HAP-1 (cell line): ENCODE measurements around the gene ZNF77.
A peak's percentile ranks its signal among the peaks of the same experiment; 100 is the strongest.
"Not testable (repeated sequence)": the region's sequence is repeated elsewhere in the genome, so short reads cannot be mapped to it uniquely, and the experiment has no call there.

Experiments
- DNase-seq, 2 experiments: peaks; one replicate each; pipeline ENCODE4 v3.0.0-alpha.2; 2016 to 2020; ENCODE audit warnings: low spot score in 2 of 2
- H3K27me3 ChIP-seq: fragments of 250-450 bp; sonication (Bioruptor Pico); 2 replicates; pipeline ENCODE4 v1.5.1; 2020; ENCODE audit warnings: low read depth, mild to moderate bottlenecking, moderate library complexity
- H3K36me3 ChIP-seq: fragments of 250-450 bp; sonication (Bioruptor Pico); replicated peaks from 2 replicates; pipeline ENCODE4 v1.5.1; 2020; ENCODE audit warnings: mild to moderate bottlenecking
- H3K4me1 ChIP-seq: fragments of 250-450 bp; sonication (Bioruptor Pico); 2 replicates; pipeline ENCODE4 v1.5.1; 2020; ENCODE audit warnings: mild to moderate bottlenecking
- H3K4me3 ChIP-seq: fragments of 250-450 bp; sonication (Bioruptor Pico); 2 replicates; pipeline ENCODE4 v1.5.1; 2020; ENCODE audit warnings: mild to moderate bottlenecking, moderate library complexity
- H3K9me3 ChIP-seq: fragments of 250-450 bp; sonication (Bioruptor Pico); 2 replicates; pipeline ENCODE4 v1.5.1; 2020; ENCODE audit warnings: mild to moderate bottlenecking, moderate library complexity
- in situ Hi-C: fragments of 300-500 bp; cut with MboI; formaldehyde crosslinking; loops from 3 replicates; pipeline ENCODE4 v1.14.3; 2020; ENCODE audit warnings: low sequenced_read_pairs, inconsistent platforms, mixed read lengths

The ZNF77 gene

GRCh38 chr19:2962018-2962670 is 17.4 kb upstream of the ZNF77 start:
- Histone ChIP-seq H3K9me3 (no peaks in the 10 kb centered on the region), H3K36me3 (no peaks in the 10 kb centered on the region), H3K4me1 (no peaks in the 10 kb centered on the region), H3K27me3 (no peaks in the 10 kb centered on the region; the same call in 1 of the 2 replicates), H3K4me3 (no peak overlapping the region)
- DNase-seq: peak; percentile 79 to 81
- in situ Hi-C loops: loop anchor here (5.0 kb wide), 1 partner anchor 140 kb away; no protein-coding TSS in a partner anchor

DNA sequence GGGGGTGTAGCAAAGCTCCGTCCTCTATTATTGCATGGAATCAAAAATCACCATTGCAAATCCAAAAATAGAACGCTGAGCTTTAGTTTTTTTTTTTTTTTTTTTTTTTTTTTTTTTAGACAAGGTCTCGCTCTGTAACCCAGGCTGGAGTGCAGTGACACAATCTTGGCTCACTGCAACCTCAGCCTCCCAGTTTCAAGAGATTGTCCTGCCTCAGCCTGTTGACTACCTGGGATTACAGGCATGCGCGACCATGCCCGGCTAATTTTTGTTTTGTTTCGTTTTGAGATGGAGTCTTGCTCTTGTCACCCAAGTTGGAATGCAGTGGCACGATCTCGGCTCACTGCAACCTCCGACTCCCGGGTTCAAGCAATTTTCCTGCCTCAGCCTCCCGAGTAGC is 15.3 kb upstream of the ZNF77 start:
- no peak for DNase-seq
- H3K4me1 ChIP-seq: no peaks in the 10 kb centered on the region
- no peaks in the 10 kb centered on the region for H3K36me3 ChIP-seq
- no peaks in the 10 kb centered on the region; the same call in 1 of the 2 replicates for H3K27me3 ChIP-seq
- in situ Hi-C loops: loop anchor here (5.0 kb wide), 1 partner anchor 142 kb away; no protein-coding TSS in a partner anchor
- no peak overlapping the region for H3K4me3 ChIP-seq
- H3K9me3 ChIP-seq: no peaks in the 10 kb centered on the region

- H3K4me1 ChIP-seq: no peaks in the 10 kb centered on the region
- H3K9me3 ChIP-seq: no peaks in the 10 kb centered on the region
- H3K4me3 ChIP-seq: no peak overlapping the region
- no peaks in the 10 kb centered on the region for H3K36me3 ChIP-seq
- in situ Hi-C loops: loop anchor here (10.0 kb wide), 1 partner anchor 208 kb away; no protein-coding TSS in a partner anchor
- no peak for DNase-seq
- no peaks in the 10 kb centered on the region; the same call in 1 of the 2 replicates for H3K27me3 ChIP-seq
These were observed 12.4 kb upstream of the ZNF77 start for GRCh38 chr19:2957160-2957559.

DNA sequence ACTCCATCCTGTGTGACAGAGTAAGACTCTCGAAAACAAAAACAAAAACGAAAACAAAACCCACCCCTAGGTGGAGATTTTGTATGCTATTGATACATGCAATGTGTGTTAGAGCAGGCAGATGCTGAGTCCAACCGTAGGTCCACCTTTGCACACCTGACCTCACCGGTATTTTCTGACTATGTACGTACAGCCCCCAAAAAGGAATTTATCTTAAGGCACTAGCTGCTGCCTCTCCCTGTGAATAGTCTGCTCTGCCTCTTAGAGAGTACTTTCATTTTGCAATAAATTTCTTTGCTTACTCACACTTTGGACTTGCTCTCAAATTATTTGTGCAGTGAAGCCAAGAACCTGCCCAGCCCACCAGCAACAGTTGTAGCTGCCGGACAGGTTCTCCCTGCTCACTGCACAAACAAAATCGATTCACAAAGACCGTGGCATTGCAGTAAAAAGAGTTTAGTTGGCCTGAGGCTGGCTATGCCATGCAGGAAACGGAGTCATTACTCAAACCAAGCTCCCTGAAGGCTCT is 8.2 kb upstream of the ZNF77 start:
- in situ Hi-C loops: loop anchor here (10.0 kb wide), 1 partner anchor 212 kb away; no protein-coding TSS in a partner anchor
- Histone ChIP-seq H3K27me3 (no peaks in the 10 kb centered on the region; the same call in 1 of the 2 replicates), H3K4me1 (peaks cover 6% of the 10 kb centered on the region), H3K9me3 (no peaks in the 10 kb centered on the region), H3K4me3 (no peak overlapping the region), H3K36me3 (peaks cover 3% of the 10 kb centered on the region; the same call in 1 of the 2 replicates)
- no peak for DNase-seq

- in situ Hi-C loops: loop anchor here (10.0 kb wide), 1 partner anchor 214 kb away; no protein-coding TSS in a partner anchor
- no peaks in the 10 kb centered on the region for H3K27me3 ChIP-seq
- H3K9me3 ChIP-seq: no peaks in the 10 kb centered on the region
- DNase-seq: peak; percentile 98 to 100
- peaks cover 3% of the 10 kb centered on the region; the same call in 1 of the 2 replicates for H3K36me3 ChIP-seq
- H3K4me3 ChIP-seq: peak overlapping the region; percentile 82
- H3K4me1 ChIP-seq: peaks cover 6% of the 10 kb centered on the region
These were observed 5.7 kb upstream of the ZNF77 start for GRCh38 chr19:2950286-2951124.

DNA sequence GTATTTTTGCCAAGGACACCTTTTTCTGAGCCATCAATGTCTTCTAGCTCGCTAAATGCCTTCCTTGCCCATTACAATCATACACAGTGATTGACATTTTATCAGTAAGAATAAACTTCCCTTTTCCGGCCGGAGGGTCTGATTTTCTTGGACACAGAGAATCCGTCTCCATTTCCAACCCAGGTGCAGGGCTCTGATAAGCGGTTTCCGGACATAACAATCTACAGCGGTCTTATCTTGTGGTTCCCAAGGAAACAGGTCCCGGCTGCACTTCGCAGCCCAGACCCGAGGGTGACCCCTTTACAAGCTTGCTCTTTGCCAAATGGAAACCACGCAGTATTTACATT is 5.1 kb upstream of the ZNF77 start:
- in situ Hi-C loops: loop anchor here (10.0 kb wide), 1 partner anchor 215 kb away; no protein-coding TSS in a partner anchor
- Histone ChIP-seq H3K27me3 (no peaks in the 10 kb centered on the region), H3K9me3 (no peaks in the 10 kb centered on the region), H3K4me1 (peaks cover 9% of the 10 kb centered on the region), H3K36me3 (peaks cover 3% of the 10 kb centered on the region; the same call in 1 of the 2 replicates), H3K4me3 (peak overlapping the region; percentile 82)
- peak; percentile 13 to 14 for DNase-seq

DNA sequence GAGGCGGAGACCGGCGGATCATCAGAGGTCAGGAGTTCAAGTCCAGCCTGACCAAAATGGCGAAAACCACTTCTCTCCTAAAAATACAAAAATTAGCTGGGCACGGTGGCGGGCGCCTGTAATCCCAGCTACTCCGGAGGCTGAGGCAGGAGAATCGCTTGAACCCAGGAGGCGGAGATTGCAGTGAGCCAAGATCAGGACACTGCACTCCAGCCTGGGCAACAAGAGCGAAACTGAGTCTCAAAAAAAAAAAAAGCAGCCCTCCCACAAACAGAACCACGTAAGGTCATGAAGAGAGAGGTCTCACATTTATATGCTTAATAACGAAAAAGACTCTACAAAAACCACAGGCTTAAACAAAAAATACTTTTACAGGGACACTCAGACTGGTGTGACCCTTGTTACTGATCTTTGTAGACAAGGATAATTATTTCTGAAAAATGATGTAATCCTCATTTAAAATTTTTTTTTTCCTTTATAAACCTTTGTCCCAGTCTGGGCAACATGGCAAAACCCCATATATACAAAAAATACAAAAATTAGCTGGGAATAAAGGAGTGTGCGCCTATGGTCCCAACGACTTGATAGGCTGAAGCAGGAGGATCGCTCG is 909 bp upstream of the ZNF77 start:
- Histone ChIP-seq H3K4me3 (peak overlapping the region; percentile 90), H3K9me3 (no peaks in the 10 kb centered on the region), H3K36me3 (peaks cover 3% of the 10 kb centered on the region; the same call in 1 of the 2 replicates), H3K4me1 (peaks cover 9% of the 10 kb centered on the region), H3K27me3 (no peaks in the 10 kb centered on the region)
- no peak for DNase-seq
- in situ Hi-C loops: no loop called here

DNA sequence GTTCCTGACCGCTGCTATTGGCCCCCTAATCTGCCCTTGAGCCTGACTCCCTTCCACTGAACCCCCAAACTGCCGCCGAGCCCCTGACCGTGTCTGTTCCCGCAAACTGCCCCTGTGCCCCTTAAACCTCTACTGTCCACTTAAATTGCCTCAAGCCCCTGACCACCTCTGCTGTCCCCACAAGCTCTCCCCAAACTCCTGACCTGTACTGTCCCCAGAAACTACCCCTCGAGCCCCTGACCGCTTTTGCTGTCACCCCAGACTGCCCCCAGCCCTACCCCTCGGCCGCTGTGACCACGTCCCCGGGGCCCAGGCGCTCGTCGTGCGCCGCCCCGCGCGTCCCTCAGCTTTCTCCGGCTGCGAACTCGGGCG is 382 bp downstream of the ZNF77 start:
- Histone ChIP-seq H3K36me3 (peaks cover 1% of the 10 kb centered on the region), H3K4me3 (peak overlapping the region; percentile 90), H3K27me3 (no peaks in the 10 kb centered on the region), H3K9me3 (no peaks in the 10 kb centered on the region), H3K4me1 (peaks cover 4% of the 10 kb centered on the region)
- no peak for DNase-seq
- in situ Hi-C loops: no loop called here

DNA sequence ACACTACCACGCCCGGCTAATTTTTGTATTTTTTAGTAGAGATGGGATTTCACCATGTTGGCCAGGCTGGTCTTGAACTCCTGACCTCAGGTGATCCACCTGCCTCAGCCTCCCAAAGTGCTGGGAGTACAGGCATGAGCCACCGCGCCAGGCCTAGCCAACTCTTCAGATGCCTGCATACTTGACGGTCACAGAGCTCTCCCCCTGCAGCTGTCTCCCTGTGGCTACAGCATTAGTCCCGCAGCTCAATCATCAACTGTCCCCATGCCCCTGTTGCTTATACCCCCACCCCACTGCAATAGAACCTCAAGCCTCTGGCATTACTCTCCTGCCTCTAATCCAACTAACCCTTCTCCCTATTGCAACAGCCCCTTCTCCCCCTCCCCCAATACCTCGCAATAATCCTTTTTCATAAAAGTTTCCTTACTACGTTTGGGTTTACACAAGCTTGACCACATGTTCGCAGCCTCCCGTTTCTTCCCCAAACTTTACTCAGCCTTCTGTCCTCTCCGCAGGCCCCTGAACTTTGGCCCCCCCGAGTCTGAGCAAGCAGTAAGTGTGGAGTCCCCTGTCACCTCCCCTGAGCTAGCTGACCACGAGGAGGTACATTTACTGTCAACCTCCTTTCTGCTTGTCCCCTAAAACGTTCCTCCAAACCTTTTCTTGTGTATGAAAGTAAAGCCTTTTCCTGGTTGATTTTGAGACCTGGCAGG is 1.7 kb downstream of the ZNF77 start:
- Histone ChIP-seq H3K36me3 (peaks cover 10% of the 10 kb centered on the region), H3K27me3 (no peaks in the 10 kb centered on the region), H3K4me1 (peaks cover 2% of the 10 kb centered on the region; the same call in 1 of the 2 replicates), H3K9me3 (no peaks in the 10 kb centered on the region), H3K4me3 (no peak overlapping the region)
- no peak for DNase-seq
- in situ Hi-C loops: no loop called here

GRCh38 chr19:2935863-2936262 is 8.9 kb downstream of the ZNF77 start:
- Histone ChIP-seq H3K9me3 (peaks cover 30% of the 10 kb centered on the region), H3K36me3 (peaks cover 45% of the 10 kb centered on the region)
- DNase-seq, H3K4me3 ChIP-seq, H3K27me3 ChIP-seq, H3K4me1 ChIP-seq: not testable (repeated sequence)
- in situ Hi-C loops: loop anchor here (10.0 kb wide), 1 partner anchor 101 kb away; no protein-coding TSS in a partner anchor

DNA sequence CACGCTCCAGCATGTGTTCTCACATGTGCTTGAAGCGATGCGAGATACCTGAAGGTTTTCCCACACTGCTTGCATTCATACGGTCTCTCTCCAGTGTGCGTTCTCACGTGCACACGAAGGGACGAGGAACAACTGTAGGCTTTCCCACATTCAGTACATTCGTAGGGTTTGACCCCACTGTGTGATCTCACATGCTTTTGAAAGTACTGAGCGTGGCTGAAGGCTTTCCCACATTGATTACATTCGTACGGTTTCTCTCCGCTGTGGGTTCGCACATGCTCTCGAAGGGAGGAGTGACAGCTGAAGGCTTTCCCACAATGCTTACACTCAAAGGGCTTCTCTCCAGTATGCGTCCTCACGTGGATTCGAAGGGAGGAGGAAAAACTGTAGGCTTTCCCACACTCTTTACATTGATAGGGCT is 11.3 kb downstream of the ZNF77 start:
- in situ Hi-C loops: loop anchor here (10.0 kb wide), 1 partner anchor 99 kb away; no protein-coding TSS in a partner anchor
- peaks cover 30% of the 10 kb centered on the region for H3K9me3 ChIP-seq

DNA sequence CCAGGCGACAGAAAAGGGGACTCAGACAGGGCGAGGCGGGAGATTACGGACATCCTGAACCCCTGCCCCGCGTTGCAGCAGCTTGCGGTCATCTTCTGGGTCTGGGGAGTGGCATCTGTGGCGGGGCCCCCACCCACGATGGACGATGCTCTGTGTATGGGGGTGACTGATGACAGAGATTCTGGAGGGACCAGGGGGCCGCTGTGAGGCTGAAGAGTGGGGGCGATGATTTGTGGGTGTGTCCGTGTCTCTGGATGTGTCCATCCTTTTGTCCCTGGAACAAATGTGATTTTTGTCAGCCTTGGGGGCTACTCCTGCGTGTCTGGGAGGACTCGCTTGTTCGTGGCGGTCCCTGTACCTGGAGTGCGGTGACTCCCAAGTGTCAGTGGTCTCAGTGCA is 17.7 kb downstream of the ZNF77 start:
- H3K4me1 ChIP-seq: no peaks in the 10 kb centered on the region
- H3K9me3 ChIP-seq: 0 out of 2 replicates have a peak, but pooled peaks cover under 1% of the 10 kb centered on the region
- no peak overlapping the region for H3K4me3 ChIP-seq
- in situ Hi-C loops: no loop called here
- DNase-seq: no peak
- H3K27me3 ChIP-seq: no peaks in the 10 kb centered on the region
- H3K36me3 ChIP-seq: no peaks in the 10 kb centered on the region; the same call in 1 of the 2 replicates

More for the DNA sequence above, 11.3 kb downstream of the ZNF77 start:
- no peaks in the 10 kb centered on the region for H3K27me3 ChIP-seq
- peaks cover 39% of the 10 kb centered on the region for H3K36me3 ChIP-seq
- H3K4me3 ChIP-seq: no peak overlapping the region
- DNase-seq: no peak
- H3K4me1 ChIP-seq: no peaks in the 10 kb centered on the region
